Activated CD4-positive, alpha-beta T cell treated with anti-CD3 and anti-CD28 coated beads, Interleukin-2, amount 10 ng/mL, durations not matched to agents 7 days and 5 days (primary cell): Measurements from ENCODE around the gene GRK6. TPM values are rescaled to one million over a fixed set of nuclear protein-coding genes. Genes with fewer than 3 reads are reported as not detected.
"Not testable (repeated sequence)": the region's sequence is repeated elsewhere in the genome, so short reads cannot be mapped to it uniquely, and the experiment has no call there.

Experiments
- CTCF ChIA-PET: fragments of 350-600 bp; sonication (Branson Sonifier 250); formaldehyde crosslinking; loops from one replicate; lab custom pipeline; 2021; ENCODE audit warnings: antibody characterized with exemption; lab: Charles Lee
- POLR2A ChIA-PET: fragments of 350-600 bp; sonication (Branson Sonifier 250); formaldehyde crosslinking; loops from one replicate; lab custom pipeline; 2021; ENCODE audit warnings: antibody characterized with exemption; lab: Charles Lee
- DNase-seq: peaks from one replicate; pipeline ENCODE4 v3.0.0-alpha.2; 2020
- H3K27ac Mint-ChIP-seq: one replicate; pipeline ENCODE4 v1.8.0; 2021; ENCODE audit warnings: mild to moderate bottlenecking, moderate library complexity, mixed read lengths
- H3K27me3 Mint-ChIP-seq: one replicate; pipeline ENCODE4 v1.8.0; 2021; ENCODE audit warnings: mixed read lengths
- H3K36me3 Mint-ChIP-seq: one replicate; pipeline ENCODE4 v1.8.0; 2021; ENCODE audit warnings: low read depth, mixed read lengths
- H3K4me1 Mint-ChIP-seq: one replicate; pipeline ENCODE4 v1.8.0; 2021; ENCODE audit warnings: mixed read lengths
- H3K4me3 Mint-ChIP-seq: one replicate; pipeline ENCODE4 v1.8.0; 2021; ENCODE audit warnings: mild to moderate bottlenecking, moderate library complexity, mixed read lengths
- H3K9me3 Mint-ChIP-seq: one replicate; pipeline ENCODE4 v1.8.0; 2021; ENCODE audit warnings: mixed read lengths
- total RNA-seq, 2 experiments: library from RNA; stranded (reverse); gene quantifications; one replicate each; pipeline ENCODE4 v1.2.3, GENCODE V29; 2021

GRK6 gene
- total RNA-seq, 2 experiments from 2014 or later = 242 to 296 TPM

DNA sequence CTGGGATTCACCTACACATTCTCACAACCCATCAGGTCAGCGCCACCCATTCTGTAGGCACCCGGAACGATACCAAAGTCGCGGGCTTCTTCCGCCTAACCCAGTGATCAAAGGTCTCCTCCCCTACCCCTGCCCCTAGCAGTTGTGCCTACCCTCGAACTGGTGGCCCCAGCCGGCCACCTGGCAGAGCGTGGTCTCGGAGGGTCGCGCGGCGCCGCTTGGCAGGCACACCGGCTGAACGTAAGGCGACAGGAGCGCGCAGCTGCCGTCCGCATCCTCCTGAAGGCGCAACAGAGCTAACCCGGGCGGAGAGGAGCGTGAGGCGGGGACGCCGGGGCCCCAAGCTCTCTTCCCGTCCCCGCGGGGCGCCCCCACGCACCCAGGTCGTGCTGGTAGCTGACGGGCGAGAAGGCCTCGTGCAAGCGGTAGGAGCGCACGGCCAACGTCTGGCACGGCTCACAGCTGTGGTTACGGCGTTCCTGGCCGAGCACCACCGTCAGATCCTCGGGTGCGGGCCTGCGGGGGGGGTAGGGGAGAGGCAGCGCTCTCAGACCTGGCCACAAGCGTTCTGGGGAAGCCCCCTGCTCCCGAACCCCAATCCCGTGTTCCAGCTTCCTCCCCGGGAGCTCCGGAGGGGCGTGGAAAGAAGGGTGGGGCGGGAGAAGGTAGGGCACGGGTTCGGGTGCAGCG is 23.2 kb upstream of the GRK6 start:
- peak; percentile 39 for DNase-seq
- peaks cover 36% of the 10 kb centered on the region for H3K4me1 Mint-ChIP-seq
- ChIA-PET POLR2A (interaction anchor here (1.4 kb wide), 1 partner anchor 42 kb away, joined by 4 read pairs; no protein-coding TSS in a partner anchor), CTCF (interaction anchor here (0.7 to 53.2 kb wide), 27 partner anchors 7 to 289 kb away, joined by 3 to 1643 read pairs (median 6); partner anchors contain the start of genes DBN1, GRK6, LMAN2 and PRR7)
- peak overlapping the region; percentile 64 for H3K4me3 Mint-ChIP-seq
- H3K27ac Mint-ChIP-seq = peak overlapping the region; percentile 74
- peaks cover 30% of the 10 kb centered on the region for H3K27me3 Mint-ChIP-seq
- no peaks in the 10 kb centered on the region for H3K9me3 Mint-ChIP-seq
- H3K36me3 Mint-ChIP-seq = no peaks in the 10 kb centered on the region

DNA sequence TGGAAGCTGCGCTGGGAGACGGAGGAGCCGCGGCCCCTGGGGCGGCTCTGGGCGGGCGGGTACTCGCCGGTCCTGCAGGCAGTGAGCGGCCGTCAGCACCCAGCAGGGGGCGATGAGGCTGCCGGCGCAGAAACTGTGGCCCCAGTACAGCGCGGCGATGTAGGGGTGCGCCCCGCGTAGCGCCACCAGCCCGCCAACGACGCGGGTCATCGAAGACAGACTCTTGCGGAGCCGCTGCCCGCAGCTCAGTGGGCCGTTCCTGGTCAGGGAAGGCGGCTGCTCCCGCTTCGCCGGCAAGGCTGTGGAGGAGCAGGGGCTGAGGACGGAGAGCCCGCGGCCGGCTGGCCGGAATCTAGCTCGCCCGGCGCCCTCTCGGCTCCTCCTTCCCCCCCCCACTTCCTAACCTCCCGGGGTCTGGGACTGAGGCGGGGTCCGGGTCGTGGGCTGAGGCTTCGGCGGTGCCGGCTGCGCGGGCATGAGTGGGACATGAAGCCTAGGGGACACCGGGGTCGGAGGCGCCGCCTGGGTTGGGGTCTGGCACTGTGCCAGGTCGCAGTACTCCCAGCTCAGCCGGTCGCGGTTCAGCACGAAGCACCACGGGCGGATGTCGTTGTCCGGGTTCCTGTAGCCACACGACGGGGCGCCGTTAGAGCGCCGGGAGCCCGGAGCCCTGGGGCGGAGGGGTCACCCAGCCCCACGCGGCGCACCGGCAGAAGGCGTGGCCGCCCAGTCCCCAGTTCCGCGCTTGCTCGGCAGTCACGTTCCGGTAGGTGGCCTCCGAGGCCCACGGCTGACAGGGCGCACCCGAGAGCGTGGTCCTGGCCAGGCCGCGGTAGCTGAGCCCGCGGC is 22.5 kb upstream of the GRK6 start:
- peaks cover 36% of the 10 kb centered on the region for H3K4me1 Mint-ChIP-seq
- peaks cover 30% of the 10 kb centered on the region for H3K27me3 Mint-ChIP-seq
- H3K27ac Mint-ChIP-seq = peak overlapping the region; percentile 36
- peak overlapping the region; percentile 64 for H3K4me3 Mint-ChIP-seq
- CTCF ChIA-PET = interaction anchor here (0.6 to 53.2 kb wide), 38 partner anchors 8 to 450 kb away, joined by 3 to 1643 read pairs (median 4); partner anchors contain the start of genes DBN1, FGFR4, GRK6 and LMAN2
- POLR2A ChIA-PET = interaction anchor here (0.7 to 1.4 kb wide), 3 partner anchors 41 to 48 kb away, joined by 3 to 4 read pairs (median 4); no protein-coding TSS in a partner anchor
- H3K36me3 Mint-ChIP-seq = no peaks in the 10 kb centered on the region
- DNase-seq = peak; percentile 87
- H3K9me3 Mint-ChIP-seq = no peaks in the 10 kb centered on the region

DNA sequence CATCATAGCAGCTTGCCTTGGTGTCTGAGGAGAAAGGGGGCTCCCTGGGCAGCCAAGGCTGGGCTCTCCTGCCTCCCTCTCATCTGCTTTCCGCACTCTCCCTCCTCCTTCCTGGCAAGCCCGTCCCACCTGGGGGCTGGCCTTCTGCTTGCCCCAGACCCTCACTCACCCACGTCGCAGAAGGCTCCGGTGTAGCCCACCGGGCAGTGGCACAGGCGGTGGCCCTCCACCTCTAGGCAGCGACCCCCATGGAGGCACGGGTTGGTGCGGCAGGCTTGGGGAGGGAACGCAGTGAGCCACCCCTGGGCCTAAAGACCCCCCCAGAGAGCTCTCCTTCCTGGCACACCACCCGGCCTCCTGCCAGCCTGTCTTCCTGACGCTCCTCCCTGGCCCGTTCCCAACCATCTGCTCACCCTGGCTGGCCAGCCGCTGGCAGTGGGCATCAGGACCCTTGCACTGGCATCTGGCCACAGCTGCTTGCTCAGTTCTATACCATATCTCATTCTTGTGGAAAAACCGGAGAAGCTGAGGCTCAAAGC is 21.8 kb upstream of the GRK6 start:
- Mint-ChIP-seq H3K9me3 (no peaks in the 10 kb centered on the region), H3K4me1 (peaks cover 39% of the 10 kb centered on the region), H3K27me3 (peaks cover 30% of the 10 kb centered on the region), H3K4me3 (peak overlapping the region; percentile 41), H3K36me3 (no peaks in the 10 kb centered on the region), H3K27ac (peak overlapping the region; percentile 50)
- POLR2A ChIA-PET = interaction anchor here (0.7 to 1.4 kb wide), 3 partner anchors 40 to 48 kb away, joined by 3 to 4 read pairs (median 4); no protein-coding TSS in a partner anchor
- no peak for DNase-seq
- CTCF ChIA-PET = interaction anchor here (0.6 to 53.2 kb wide), 33 partner anchors 9 to 449 kb away, joined by 3 to 1643 read pairs (median 5); partner anchors contain the start of genes DBN1, FGFR4, GRK6 and LMAN2

DNA sequence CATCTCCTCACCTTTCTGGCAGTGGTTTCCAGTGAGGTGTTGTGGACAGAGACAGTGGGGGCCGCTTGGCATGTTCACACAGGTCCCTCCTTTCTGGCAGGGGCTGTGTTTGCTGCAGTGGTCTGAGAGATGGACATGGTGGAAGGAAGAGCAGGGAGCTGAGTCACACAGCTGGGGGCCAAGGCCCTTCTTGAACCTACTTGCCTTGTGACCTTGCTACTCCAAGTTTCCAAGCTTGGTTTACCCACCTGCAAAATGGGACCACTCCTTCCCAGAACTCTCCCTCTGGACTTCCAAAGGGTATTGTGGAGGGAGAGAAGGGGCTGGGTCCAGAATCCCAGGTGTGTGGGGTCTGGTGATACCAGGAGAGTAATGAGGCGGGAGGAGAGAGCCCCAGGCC is 21.2 kb upstream of the GRK6 start:
- H3K4me1 Mint-ChIP-seq = peaks cover 39% of the 10 kb centered on the region
- no peaks in the 10 kb centered on the region for H3K36me3 Mint-ChIP-seq
- H3K4me3 Mint-ChIP-seq = peak overlapping the region; percentile 41
- POLR2A ChIA-PET = no interaction called here
- H3K27ac Mint-ChIP-seq = no peak overlapping the region
- peaks cover 30% of the 10 kb centered on the region for H3K27me3 Mint-ChIP-seq
- H3K9me3 Mint-ChIP-seq = no peaks in the 10 kb centered on the region
- CTCF ChIA-PET = interaction anchor here (0.9 to 53.2 kb wide), 9 partner anchors 14 to 105 kb away, joined by 3 to 1643 read pairs (median 6); partner anchors contain the start of genes DBN1, GRK6 and PRR7
- DNase-seq = no peak

DNA sequence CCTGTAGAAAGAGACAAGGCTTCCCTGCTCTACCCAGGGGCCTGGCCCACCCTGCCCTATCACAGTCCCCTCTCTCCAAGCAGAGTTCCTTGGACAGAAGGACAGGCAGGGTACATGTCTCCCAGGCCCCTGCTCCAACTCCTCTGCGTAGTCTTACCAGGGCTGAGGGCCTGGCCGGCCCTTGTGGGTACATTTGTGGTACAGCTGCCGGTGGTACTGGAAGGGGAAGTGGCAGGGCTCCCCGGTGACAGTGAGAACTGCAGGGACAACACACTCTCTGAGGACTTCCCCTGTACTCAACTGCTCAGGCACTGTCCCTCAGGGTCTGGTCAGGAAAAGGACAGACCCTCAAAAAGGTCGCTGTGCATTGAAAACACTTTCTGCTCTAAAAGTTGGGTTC is 20.7 kb upstream of the GRK6 start:
- ChIA-PET POLR2A (no interaction called here), CTCF (interaction anchor here (0.9 to 53.2 kb wide), 6 partner anchors 14 to 53 kb away, joined by 3 to 1643 read pairs (median 94); partner anchors contain the start of genes DBN1, GRK6 and PRR7)
- no peaks in the 10 kb centered on the region for H3K9me3 Mint-ChIP-seq
- H3K27ac Mint-ChIP-seq = no peak overlapping the region
- no peak for DNase-seq
- H3K4me3 Mint-ChIP-seq = no peak overlapping the region
- peaks cover 30% of the 10 kb centered on the region for H3K27me3 Mint-ChIP-seq
- H3K4me1 Mint-ChIP-seq = peaks cover 44% of the 10 kb centered on the region
- no peaks in the 10 kb centered on the region for H3K36me3 Mint-ChIP-seq

DNA sequence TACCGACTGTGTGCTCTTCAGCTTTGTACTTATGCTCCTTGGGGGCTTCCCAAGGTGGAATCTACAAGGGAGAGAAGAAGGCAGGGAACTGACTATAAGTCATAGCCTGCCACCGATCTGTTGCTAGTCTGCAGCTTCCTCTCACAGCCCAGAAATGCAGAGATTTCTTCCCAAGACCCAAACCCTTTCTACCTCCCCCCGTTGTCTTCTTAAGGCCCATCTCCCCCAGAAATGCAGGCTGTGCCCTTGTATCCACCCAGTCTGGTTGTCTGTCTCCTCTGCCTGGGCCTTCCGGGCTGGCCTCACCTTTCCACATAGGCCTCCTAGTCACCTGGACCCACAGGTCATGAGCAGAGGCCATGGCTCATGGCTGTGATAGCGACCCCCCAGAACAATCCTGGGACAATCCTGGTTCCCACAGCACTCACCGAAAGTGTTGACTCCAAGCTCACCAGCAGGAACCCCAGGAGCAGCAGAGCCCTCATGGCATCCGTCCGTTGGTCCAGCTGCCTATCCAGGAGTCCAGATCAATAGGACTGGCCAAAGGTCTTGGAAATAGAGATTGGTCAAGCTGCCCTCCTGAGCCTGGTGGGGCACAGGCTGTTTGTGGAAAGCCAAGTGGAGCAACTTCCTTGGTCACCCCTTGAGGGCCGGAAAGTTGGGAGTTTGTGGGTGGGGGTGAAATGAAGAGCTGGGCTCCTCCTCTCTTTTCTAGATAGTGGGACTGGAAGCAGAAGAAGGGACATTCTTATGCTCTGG is 17.3 kb upstream of the GRK6 start, which contains the start of gene F12:
TSS of gene F12 (minus strand) at position 522 of the 759 bp plus-strand sequence. CDS start at position 485, 37 bp downstream.
- H3K27me3 Mint-ChIP-seq = peaks cover 6% of the 10 kb centered on the region
- peaks cover 48% of the 10 kb centered on the region for H3K4me1 Mint-ChIP-seq
- POLR2A ChIA-PET = no interaction called here
- H3K27ac Mint-ChIP-seq = no peak within 1 kb of the TSS
- no peaks in the 10 kb centered on the region for H3K9me3 Mint-ChIP-seq
- H3K36me3 Mint-ChIP-seq = no peaks in the 10 kb centered on the region
- CTCF ChIA-PET = interaction anchor here (1.1 to 53.2 kb wide), 5 partner anchors 14 to 100 kb away, joined by 3 to 1643 read pairs (median 19); partner anchors contain the start of genes DBN1, GRK6 and PRR7
- no peak within 1 kb of the TSS for H3K4me3 Mint-ChIP-seq
- DNase-seq = no peak

DNA sequence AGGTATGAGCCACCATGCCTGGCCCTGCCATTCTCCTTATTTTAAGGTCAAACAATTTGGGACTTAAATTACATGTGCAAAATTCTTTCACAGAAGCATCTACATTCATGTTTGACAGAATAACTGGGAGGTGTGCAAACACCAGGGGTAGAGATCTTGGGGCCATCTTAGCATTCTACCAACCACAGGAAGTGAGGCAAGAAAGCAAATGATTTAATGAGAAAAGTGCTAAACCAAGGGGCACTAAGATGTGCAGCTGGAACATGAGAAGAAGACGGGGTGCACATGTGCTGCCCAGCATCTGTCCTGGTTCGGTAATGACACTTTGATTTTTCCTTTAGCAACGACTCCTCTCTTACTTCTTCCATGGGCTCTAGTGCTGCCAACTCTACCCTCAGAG is 15.9 kb upstream of the GRK6 start:
- Mint-ChIP-seq H3K4me3 (no peak overlapping the region), H3K27ac (no peak overlapping the region), H3K36me3 (no peaks in the 10 kb centered on the region), H3K9me3 (no peaks in the 10 kb centered on the region), H3K27me3 (peaks cover 6% of the 10 kb centered on the region), H3K4me1 (peaks cover 45% of the 10 kb centered on the region)
- CTCF ChIA-PET = interaction anchor here (0.6 to 53.2 kb wide), 4 partner anchors 13 to 48 kb away, joined by 3 to 1643 read pairs (median 154); partner anchors contain the start of genes DBN1, GRK6 and PRR7
- no peak for DNase-seq
- POLR2A ChIA-PET = no interaction called here

DNA sequence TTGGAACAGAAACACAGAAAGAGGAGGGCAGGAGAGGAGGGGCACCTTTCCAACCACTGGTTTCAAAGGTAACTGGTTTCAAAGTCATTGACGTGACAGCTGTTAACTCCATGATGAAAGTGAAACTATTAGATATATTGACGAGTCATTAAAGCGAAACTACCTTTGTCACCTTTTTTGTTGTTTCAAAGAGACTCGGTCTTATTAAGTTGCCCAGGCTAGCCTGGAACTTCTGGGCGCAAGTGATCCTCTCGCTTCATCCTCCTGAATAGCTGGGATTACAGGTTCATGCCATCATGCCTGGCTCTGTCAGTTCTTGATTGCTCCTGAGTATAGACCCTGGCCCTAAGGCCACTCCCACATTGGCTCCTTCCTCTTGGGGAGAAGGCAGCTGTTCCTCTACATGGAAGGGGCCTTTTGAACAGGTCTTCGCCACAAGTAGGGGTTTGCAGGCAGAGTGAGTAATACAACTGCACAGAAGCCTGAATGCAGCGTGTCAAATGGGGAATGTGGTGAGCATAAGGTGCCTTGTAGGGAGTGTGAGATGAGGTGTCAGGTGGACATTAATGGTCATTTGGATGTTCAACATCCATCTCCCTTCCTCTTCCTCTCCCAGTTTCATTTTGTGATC is 13.8 kb upstream of the GRK6 start:
- CTCF ChIA-PET = interaction anchor here (1.2 to 53.2 kb wide), 4 partner anchors 7 to 46 kb away, joined by 3 to 1643 read pairs (median 154); partner anchors contain the start of genes DBN1, F12, PFN3 and PRR7
- DNase-seq = no peak
- Mint-ChIP-seq H3K4me1 (peaks cover 41% of the 10 kb centered on the region), H3K4me3 (peak overlapping the region; percentile 20), H3K36me3 (no peaks in the 10 kb centered on the region), H3K9me3 (no peaks in the 10 kb centered on the region), H3K27ac (peak overlapping the region; percentile 39), H3K27me3 (peaks cover under 1% of the 10 kb centered on the region)
- POLR2A ChIA-PET = no interaction called here

DNA sequence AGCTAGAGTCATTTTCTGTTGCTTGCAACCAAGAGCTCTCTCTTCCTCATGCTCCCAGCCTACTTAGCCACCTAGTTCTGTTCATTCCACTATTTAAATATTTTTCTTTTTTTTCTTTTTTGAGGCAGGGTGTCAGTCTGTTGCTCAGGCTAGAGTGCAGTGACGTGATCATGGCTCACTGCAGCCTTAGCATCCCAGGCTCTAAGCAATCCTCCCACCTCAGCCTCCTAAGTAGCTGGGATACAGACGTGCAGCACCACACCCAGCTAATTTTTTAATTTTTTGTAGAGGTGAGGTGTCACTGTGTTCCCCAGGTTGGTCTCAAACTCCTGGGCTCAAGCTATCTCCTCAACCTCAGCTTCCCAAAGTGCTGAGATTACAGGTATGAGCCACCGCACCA is 12.0 kb upstream of the GRK6 start:
- H3K27me3 Mint-ChIP-seq = no peaks in the 10 kb centered on the region
- no peak overlapping the region for H3K4me3 Mint-ChIP-seq
- DNase-seq = no peak
- no peaks in the 10 kb centered on the region for H3K9me3 Mint-ChIP-seq
- ChIA-PET CTCF (interaction anchor here (1.1 to 53.2 kb wide), 4 partner anchors 9 to 44 kb away, joined by 3 to 1643 read pairs (median 158); partner anchors contain the start of genes DBN1, F12, PFN3 and PRR7), POLR2A (no interaction called here)
- H3K27ac Mint-ChIP-seq = no peak overlapping the region
- H3K36me3 Mint-ChIP-seq = no peaks in the 10 kb centered on the region
- H3K4me1 Mint-ChIP-seq = peaks cover 40% of the 10 kb centered on the region

DNA sequence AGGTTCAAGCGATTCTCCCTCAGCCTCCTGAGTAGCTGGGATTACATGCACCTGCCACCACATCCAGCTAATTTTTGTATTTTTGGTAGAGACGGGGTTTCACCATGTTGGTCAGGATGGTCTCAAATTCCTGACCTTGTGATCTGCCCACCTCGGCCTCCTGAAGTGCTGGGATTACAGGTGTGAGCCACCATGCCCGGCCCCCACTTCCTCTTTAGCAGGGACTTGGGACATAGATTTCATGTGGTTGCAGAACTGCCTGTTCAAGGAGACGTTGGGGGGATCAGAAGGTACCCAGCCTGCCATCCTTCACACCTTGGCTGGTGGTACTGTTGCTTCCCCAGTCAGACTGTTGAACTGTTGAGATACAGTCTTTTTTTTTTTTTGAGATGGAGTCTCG is 9.4 kb upstream of the GRK6 start:
- POLR2A ChIA-PET, H3K27me3 Mint-ChIP-seq, DNase-seq, H3K36me3 Mint-ChIP-seq, H3K4me3 Mint-ChIP-seq, H3K27ac Mint-ChIP-seq, H3K9me3 Mint-ChIP-seq: not testable (repeated sequence)
- CTCF ChIA-PET = interaction anchor here (1.6 to 53.2 kb wide), 4 partner anchors 9 to 42 kb away, joined by 3 to 1643 read pairs (median 158); partner anchors contain the start of genes DBN1, F12, PFN3 and PRR7
- peaks cover 29% of the 10 kb centered on the region for H3K4me1 Mint-ChIP-seq

DNA sequence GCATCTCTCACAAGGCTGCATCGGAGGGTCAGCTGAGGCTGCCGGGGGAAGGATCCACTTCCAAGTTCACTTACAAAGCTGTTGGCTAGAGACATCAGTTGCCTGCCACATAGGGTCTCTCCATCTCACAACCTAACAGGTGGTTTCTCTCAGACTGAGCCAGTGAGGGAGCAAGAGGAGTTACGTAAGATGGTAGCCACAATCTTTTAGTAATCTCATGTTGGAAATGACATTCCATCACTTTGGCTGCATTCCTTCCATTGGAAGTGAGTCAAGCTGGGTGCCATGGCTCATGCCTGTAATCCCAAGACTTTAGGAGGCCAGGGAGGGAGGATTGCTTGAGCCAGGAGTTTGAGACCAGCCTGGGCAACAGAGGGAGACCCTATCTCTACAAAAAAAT is 7.4 kb upstream of the GRK6 start:
- POLR2A ChIA-PET = no interaction called here
- Mint-ChIP-seq H3K27ac (no peak overlapping the region), H3K4me1 (peaks cover 14% of the 10 kb centered on the region), H3K27me3 (no peaks in the 10 kb centered on the region), H3K36me3 (peaks cover 3% of the 10 kb centered on the region), H3K4me3 (no peak overlapping the region), H3K9me3 (peaks cover 2% of the 10 kb centered on the region)
- CTCF ChIA-PET = interaction anchor here (1.0 to 53.2 kb wide), 4 partner anchors 13 to 50 kb away, joined by 3 to 1643 read pairs (median 154); partner anchors contain the start of genes DBN1, F12, PFN3 and PRR7
- DNase-seq = no peak
